Keratinocyte (primary cell): ENCODE measurements around the gene LRP1B. TPM values are rescaled to one million over a fixed set of nuclear protein-coding genes. Genes with fewer than 3 reads are reported as not detected.

Experiments
- DNase-seq: peaks from one replicate; pipeline ENCODE4 v3.0.0-alpha.2; 2011; ENCODE audit warnings: low read depth, missing footprints, low spot score
- FAIRE-seq: peaks from 2 replicates; lab custom pipeline; 2011; peaks lifted over from hg19 to GRCh38; lab: Jason Lieb, UNC
- H2AFZ ChIP-seq: 2 replicates; pipeline ENCODE4 v1.6.0; 2012; ENCODE audit warnings: low read length, control low read depth, inconsistent platforms; ENCODE audit not compliant: control insufficient read depth
- H3K27ac ChIP-seq: 2 replicates; pipeline ENCODE4 v1.5.1; 2011; ENCODE audit warnings: low read length; ENCODE audit not compliant: control insufficient read depth, insufficient read depth
- H3K27me3 ChIP-seq: 3 replicates; pipeline ENCODE4 v1.6.0; 2011; ENCODE audit warnings: low read length; ENCODE audit not compliant: control insufficient read depth, insufficient read depth; ENCODE audit errors: extremely low read depth
- H3K36me3 ChIP-seq, 2 experiments: 2 replicates in 1 of 2; 3 replicates in 1 of 2; pipeline ENCODE4 v1.5.1; 2011; ENCODE audit warnings: low read length in 2 of 2, mild to moderate bottlenecking in 1 of 2; ENCODE audit not compliant: control insufficient read depth in 2 of 2, insufficient read depth in 2 of 2; ENCODE audit errors: extremely low read depth in 1 of 2
- H3K4me1 ChIP-seq: 3 replicates; pipeline ENCODE4 v1.5.1; 2011; ENCODE audit warnings: low read length; ENCODE audit not compliant: control insufficient read depth, insufficient read depth; ENCODE audit errors: extremely low read depth
- H3K4me2 ChIP-seq: 3 replicates; pipeline ENCODE4 v1.6.0; 2011; ENCODE audit warnings: low read depth, low read length; ENCODE audit not compliant: control insufficient read depth, insufficient read depth; ENCODE audit errors: extremely low read depth
- H3K4me3 ChIP-seq, 3 experiments: fragments of 200-600 bp in 1 of 3; sonication (generic) in 1 of 3; 2 replicates in 2 of 3; 3 replicates in 1 of 3; pipeline ENCODE4 v1.5.1; 2011 to 2016; ENCODE audit warnings: low read length in 3 of 3, mild to moderate bottlenecking in 3 of 3, control low read depth in 2 of 3, inconsistent platforms in 1 of 3, low read depth in 1 of 3, mixed read lengths in 1 of 3, mixed run types in 1 of 3, moderate library complexity in 1 of 3; ENCODE audit not compliant: control insufficient read depth in 2 of 3, insufficient read depth in 2 of 3; ENCODE audit errors: extremely low read depth in 1 of 3
- H3K79me2 ChIP-seq: 2 replicates; pipeline ENCODE4 v1.6.0; 2012; ENCODE audit warnings: low read length; ENCODE audit not compliant: control insufficient read depth, insufficient read depth
- H3K9ac ChIP-seq: 3 replicates; pipeline ENCODE4 v1.6.0; 2011; ENCODE audit warnings: low read length; ENCODE audit not compliant: control insufficient read depth, insufficient read depth; ENCODE audit errors: extremely low read depth
- H3K9me1 ChIP-seq: 3 replicates; pipeline ENCODE4 v1.6.0; 2011; ENCODE audit warnings: low read length; ENCODE audit not compliant: control insufficient read depth, insufficient read depth; ENCODE audit errors: extremely low read depth
- H3K9me3 ChIP-seq: 2 replicates; pipeline ENCODE4 v1.5.1; 2012; ENCODE audit warnings: low read depth, low read length; ENCODE audit not compliant: control insufficient read depth
- H4K20me1 ChIP-seq: 3 replicates; pipeline ENCODE4 v1.6.0; 2011; ENCODE audit warnings: low read length; ENCODE audit not compliant: control insufficient read depth, insufficient read depth; ENCODE audit errors: extremely low read depth
- EZH2 ChIP-seq: IDR thresholded peaks from one replicate; pipeline ENCODE4 v1.6.1; 2012; ENCODE audit warnings: inconsistent platforms, mild to moderate bottlenecking, low read length, moderate library complexity
- dilution Hi-C: fragments of 300-500 bp; cut with MboI; formaldehyde crosslinking; loops from one replicate; pipeline ENCODE4 v1.7.0; 2020; ENCODE audit warnings: low sequenced_read_pairs; ENCODE audit not compliant: extremely low pct_ligation_motif_present
- polyA plus RNA-seq, 5 experiments: library from polyadenylated mRNA; depleted of rRNA in 3 of 5; stranded (reverse) in 3 of 5; stranded (forward) in 1 of 5; unstranded in 1 of 5; fragments of >200 nt; gene quantifications; 1 replicate in 1 of 5; 2 replicates in 3 of 5; 3 replicates in 1 of 5; pipeline versions ENCODE4 v1.2.1 to v1.2.3, GENCODE V29; 2011 to 2012; ENCODE audit warnings: missing spikeins in 2 of 5, low read depth in 1 of 5, low replicate concordance in 1 of 5
- TF ChIP-seq, protein P1 (sequence below), 3 experiments: IDR thresholded peaks in 1 of 3; conservative IDR thresholded peaks in 1 of 3; optimal IDR thresholded peaks in 1 of 3; 2 replicates in 2 of 3; 3 replicates in 1 of 3; pipeline versions ENCODE3 to v1.5.1; 2011; ENCODE audit warnings: low read length in 3 of 3, mild to moderate bottlenecking in 3 of 3, moderate library complexity in 2 of 3, control low read depth in 1 of 3, inconsistent platforms in 1 of 3; ENCODE audit not compliant: insufficient read depth in 2 of 3; ENCODE audit errors: extremely low read depth in 1 of 3

LRP1B gene
- polyA plus RNA-seq, 1 donor (not counting 4 experiments of a cell fraction or from before 2014, with no cell fraction given): not detected

DNA sequence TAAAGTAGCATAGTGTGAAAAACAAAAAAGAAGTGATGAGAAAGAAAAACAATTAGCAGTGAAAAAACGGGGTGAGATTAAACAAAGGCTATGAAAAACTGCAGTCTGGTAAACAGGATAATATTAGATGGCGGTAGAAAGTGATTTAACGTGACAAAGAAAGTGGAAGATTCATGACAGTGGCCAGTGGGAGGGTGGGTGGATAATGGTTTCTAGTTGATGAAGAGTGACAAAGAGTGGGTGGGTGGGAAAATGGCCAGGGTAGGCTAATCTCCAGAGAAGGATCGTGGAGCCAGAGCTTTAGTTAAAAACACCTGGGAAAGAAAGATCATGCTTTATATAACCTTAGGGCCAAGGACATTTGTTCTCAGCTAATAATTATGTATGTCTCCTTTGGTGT is 1667.8 kb downstream of the LRP1B start:
- H3K9ac ChIP-seq: no peak overlapping the region
- no peaks in the 10 kb centered on the region for H3K27me3 ChIP-seq
- H3K4me2 ChIP-seq: no peak overlapping the region
- no peaks in the 10 kb centered on the region for H4K20me1 ChIP-seq
- H3K9me3 ChIP-seq: no peaks in the 10 kb centered on the region
- FAIRE-seq (no peak), DNase-seq (no peak)
- H3K4me1 ChIP-seq: no peaks in the 10 kb centered on the region
- no peaks in the 10 kb centered on the region for H3K79me2 ChIP-seq
- dilution Hi-C loops: no loop called here
- TF ChIP-seq, protein P1, sequence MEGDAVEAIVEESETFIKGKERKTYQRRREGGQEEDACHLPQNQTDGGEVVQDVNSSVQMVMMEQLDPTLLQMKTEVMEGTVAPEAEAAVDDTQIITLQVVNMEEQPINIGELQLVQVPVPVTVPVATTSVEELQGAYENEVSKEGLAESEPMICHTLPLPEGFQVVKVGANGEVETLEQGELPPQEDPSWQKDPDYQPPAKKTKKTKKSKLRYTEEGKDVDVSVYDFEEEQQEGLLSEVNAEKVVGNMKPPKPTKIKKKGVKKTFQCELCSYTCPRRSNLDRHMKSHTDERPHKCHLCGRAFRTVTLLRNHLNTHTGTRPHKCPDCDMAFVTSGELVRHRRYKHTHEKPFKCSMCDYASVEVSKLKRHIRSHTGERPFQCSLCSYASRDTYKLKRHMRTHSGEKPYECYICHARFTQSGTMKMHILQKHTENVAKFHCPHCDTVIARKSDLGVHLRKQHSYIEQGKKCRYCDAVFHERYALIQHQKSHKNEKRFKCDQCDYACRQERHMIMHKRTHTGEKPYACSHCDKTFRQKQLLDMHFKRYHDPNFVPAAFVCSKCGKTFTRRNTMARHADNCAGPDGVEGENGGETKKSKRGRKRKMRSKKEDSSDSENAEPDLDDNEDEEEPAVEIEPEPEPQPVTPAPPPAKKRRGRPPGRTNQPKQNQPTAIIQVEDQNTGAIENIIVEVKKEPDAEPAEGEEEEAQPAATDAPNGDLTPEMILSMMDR (optimal IDR thresholded peaks at IDR 0.05 in 1 of 3, IDR thresholded peaks at IDR 0.05 in 1 of 3, conservative IDR thresholded peaks at IDR 0.05 in 1 of 3; ENCODE audit: extremely low read depth in 1 of 3, insufficient read depth in 2 of 3, low read length in 3 of 3): no peak
- no peak for TF ChIP-seq EZH2
- H2AFZ ChIP-seq: no peak overlapping the region
- H3K36me3 ChIP-seq: no peaks in the 10 kb centered on the region
- no peak overlapping the region for H3K27ac ChIP-seq
- H3K4me3 ChIP-seq: no peak overlapping the region
- H3K9me1 ChIP-seq: no peaks in the 10 kb centered on the region

DNA sequence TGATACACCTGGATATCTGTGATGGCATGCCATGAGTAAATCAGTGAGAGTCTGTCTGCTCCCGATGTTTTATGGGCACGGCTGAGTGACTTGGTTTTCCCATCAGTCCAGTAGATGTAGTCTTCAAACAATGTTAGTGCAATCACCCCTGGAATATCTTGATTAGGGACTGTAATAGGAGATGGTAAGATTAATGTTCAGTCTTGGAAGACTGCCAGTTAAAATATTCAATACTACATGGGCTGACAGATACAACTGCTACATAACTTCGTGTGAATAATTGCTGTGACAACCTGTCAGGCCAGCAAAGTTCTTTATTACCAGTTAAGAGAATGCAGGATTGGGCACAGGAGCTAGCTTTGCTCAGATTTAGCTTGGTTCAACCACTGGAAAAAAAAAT is 1673.3 kb downstream of the LRP1B start:
- no peak overlapping the region for H3K9ac ChIP-seq
- H3K4me2 ChIP-seq: no peak overlapping the region
- DNase-seq (no peak), FAIRE-seq (no peak)
- H3K27ac ChIP-seq: no peak overlapping the region
- no peaks in the 10 kb centered on the region for H4K20me1 ChIP-seq
- H3K79me2 ChIP-seq: no peaks in the 10 kb centered on the region
- dilution Hi-C loops: no loop called here
- H2AFZ ChIP-seq: no peak overlapping the region
- no peaks in the 10 kb centered on the region for H3K36me3 ChIP-seq
- no peaks in the 10 kb centered on the region for H3K4me1 ChIP-seq
- no peaks in the 10 kb centered on the region for H3K27me3 ChIP-seq
- no peaks in the 10 kb centered on the region for H3K9me1 ChIP-seq
- no peak overlapping the region for H3K4me3 ChIP-seq
- TF ChIP-seq, protein P1 (optimal IDR thresholded peaks at IDR 0.05 in 1 of 3, IDR thresholded peaks at IDR 0.05 in 1 of 3, conservative IDR thresholded peaks at IDR 0.05 in 1 of 3; ENCODE audit: extremely low read depth in 1 of 3, insufficient read depth in 2 of 3, low read length in 3 of 3): no peak
- TF ChIP-seq EZH2: no peak
- no peaks in the 10 kb centered on the region for H3K9me3 ChIP-seq
